Activated naive CD8-positive, alpha-beta T cell treated with anti-CD3 and anti-CD28 coated beads for 36 hours (primary cell): Measurements from ENCODE around the gene SLC13A3. TPM values are rescaled to one million over a fixed set of nuclear protein-coding genes. Genes with fewer than 3 reads are reported as not detected.

Experiments
- DNase-seq: peaks from one replicate; pipeline ENCODE4 v3.0.0; 2021
- H3K27ac Mint-ChIP-seq: one replicate; pipeline ENCODE4 v1.8.0; 2022; ENCODE audit warnings: mild to moderate bottlenecking, moderate library complexity, mixed read lengths
- H3K27me3 Mint-ChIP-seq: one replicate; pipeline ENCODE4 v1.8.0; 2022; ENCODE audit warnings: mild to moderate bottlenecking, mixed read lengths
- H3K36me3 Mint-ChIP-seq: one replicate; pipeline ENCODE4 v1.8.0; 2021; ENCODE audit warnings: mild to moderate bottlenecking, mixed read lengths
- H3K4me1 Mint-ChIP-seq: one replicate; pipeline ENCODE4 v1.8.0; 2021; ENCODE audit warnings: mixed read lengths
- H3K4me3 Mint-ChIP-seq: one replicate; pipeline ENCODE4 v1.8.0; 2022; ENCODE audit warnings: mild to moderate bottlenecking, moderate library complexity, mixed read lengths
- H3K9me3 Mint-ChIP-seq: one replicate; pipeline ENCODE4 v1.8.0; 2022; ENCODE audit warnings: mixed read lengths
- total RNA-seq, 2 experiments: library from RNA; stranded (reverse); gene quantifications; one replicate each; pipeline ENCODE4 v1.2.3, GENCODE V29; 2021

The SLC13A3 gene
- total RNA-seq, 2 experiments from 2014 or later: not detected

DNA sequence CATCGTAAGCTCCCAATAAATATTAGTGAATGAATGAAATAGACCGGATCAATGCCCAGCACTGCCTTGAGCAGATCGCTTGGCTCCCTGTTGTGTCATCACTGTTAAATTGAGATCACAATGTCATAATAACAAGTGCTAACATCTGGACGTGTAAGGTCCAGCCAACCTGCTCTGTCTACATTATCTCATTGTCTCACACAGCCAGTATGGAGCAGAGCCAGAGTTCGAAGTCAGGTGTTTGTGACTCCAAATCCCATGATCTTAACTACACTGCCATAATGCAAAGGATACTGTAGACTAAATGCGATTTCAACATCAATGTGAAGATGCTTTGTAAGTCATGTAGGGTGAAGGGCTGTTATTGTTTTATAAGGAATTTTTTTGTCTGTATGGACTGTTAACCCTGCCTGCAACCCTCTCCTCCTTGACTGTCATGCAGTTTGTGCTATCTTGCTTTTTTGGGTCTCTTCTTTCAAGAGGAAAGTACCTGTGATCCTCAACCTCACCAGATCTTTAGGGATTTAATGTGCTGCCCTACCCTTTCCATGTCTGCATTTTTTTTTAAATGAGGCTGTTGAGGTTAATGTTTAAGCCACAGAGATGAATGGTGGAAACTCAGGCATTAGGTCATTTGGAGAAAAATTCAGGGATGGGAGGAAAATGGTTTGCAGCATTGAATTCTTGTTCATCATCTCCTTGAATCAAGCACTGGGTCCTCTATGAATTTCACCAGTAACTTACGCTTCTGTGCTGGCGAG, 51.9 kb downstream of the SLC13A3 start:
- Mint-ChIP-seq H3K4me3 (no peak overlapping the region), H3K4me1 (peaks cover 1% of the 10 kb centered on the region), H3K27ac (no peak overlapping the region), H3K9me3 (no peaks in the 10 kb centered on the region), H3K27me3 (peaks cover 20% of the 10 kb centered on the region), H3K36me3 (no peaks in the 10 kb centered on the region)
- no peak for DNase-seq

- no peak overlapping the region for H3K27ac Mint-ChIP-seq
- no peaks in the 10 kb centered on the region for H3K36me3 Mint-ChIP-seq
- no peaks in the 10 kb centered on the region for H3K4me1 Mint-ChIP-seq
- H3K9me3 Mint-ChIP-seq: no peaks in the 10 kb centered on the region
- H3K4me3 Mint-ChIP-seq: no peak overlapping the region
- peaks cover 17% of the 10 kb centered on the region for H3K27me3 Mint-ChIP-seq
- DNase-seq: no peak
Observed at GRCh38 chr20:46595933-46596332, 55.3 kb downstream of the SLC13A3 start.

- DNase-seq: no peak
- Mint-ChIP-seq H3K4me3 (no peak overlapping the region), H3K27me3 (peaks cover 11% of the 10 kb centered on the region), H3K27ac (no peak overlapping the region), H3K9me3 (no peaks in the 10 kb centered on the region), H3K36me3 (no peaks in the 10 kb centered on the region), H3K4me1 (no peaks in the 10 kb centered on the region)
Observed at GRCh38 chr20:46594725-46595124, 56.5 kb downstream of the SLC13A3 start.

DNA sequence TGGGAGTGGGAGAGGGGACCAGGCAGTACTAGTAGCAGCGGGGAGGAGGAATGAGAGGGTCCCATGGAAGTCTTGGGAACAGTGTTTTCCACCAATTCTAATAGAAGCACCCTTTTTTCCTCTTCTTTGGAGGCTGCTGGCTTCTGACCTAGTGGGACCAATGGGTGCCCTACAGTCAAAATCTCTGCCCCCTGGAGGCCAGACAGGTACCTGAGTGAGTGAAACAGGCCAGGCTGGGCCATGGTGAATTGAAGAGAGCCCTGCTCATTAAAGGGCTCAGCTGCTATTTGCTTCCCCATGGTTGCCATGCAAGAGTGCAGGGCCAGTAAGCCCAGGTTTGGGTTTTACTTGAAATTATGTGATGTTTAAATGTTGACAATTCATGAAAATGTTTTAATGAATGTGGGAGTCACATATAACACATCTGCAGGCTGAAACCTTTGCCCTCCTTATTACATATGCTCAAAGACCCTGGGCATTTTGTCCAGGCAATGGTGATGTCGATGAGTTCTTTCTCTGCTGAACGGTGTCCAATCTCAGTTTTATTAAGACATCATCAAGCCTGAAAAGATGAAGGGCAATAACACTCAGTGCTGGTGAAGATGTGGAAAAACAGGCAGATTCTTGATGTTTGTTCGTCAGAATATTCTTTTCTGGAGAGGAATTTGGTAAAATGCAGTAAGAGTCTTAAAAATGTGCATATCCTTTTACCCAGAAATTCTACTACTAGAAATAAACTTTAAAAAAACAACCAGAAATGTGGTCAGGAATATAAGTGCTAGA, 58.5 kb downstream of the SLC13A3 start:
- no peak for DNase-seq
- Mint-ChIP-seq H3K27ac (no peak overlapping the region), H3K27me3 (peaks cover 3% of the 10 kb centered on the region), H3K4me3 (no peak overlapping the region), H3K36me3 (no peaks in the 10 kb centered on the region), H3K4me1 (peaks cover 5% of the 10 kb centered on the region), H3K9me3 (no peaks in the 10 kb centered on the region)

DNA sequence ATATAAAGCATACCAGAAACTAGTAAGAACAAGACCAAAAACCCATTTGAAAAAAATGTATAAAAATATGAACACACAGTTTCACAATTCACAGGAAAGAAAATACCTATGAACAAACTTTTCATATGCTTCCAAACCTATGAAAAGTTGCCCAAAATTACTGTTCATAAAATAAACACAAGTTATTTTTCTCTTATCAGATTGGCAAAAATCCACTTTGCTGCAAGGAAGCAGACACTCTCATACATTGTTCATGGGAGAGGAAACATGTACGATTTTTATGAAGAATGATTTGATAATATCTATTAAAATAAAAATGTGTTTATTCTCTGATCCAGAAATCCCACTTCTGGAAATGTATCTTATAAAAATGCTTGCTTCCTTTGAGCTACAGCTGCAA, 60.8 kb downstream of the SLC13A3 start:
- no peak for DNase-seq
- Mint-ChIP-seq H3K4me3 (no peak overlapping the region), H3K27me3 (peaks cover 3% of the 10 kb centered on the region), H3K9me3 (no peaks in the 10 kb centered on the region), H3K4me1 (peaks cover 5% of the 10 kb centered on the region), H3K36me3 (no peaks in the 10 kb centered on the region), H3K27ac (no peak overlapping the region)

GRCh38 chr20:46588532-46589511, 62.4 kb downstream of the SLC13A3 start:
- DNase-seq: no peak
- Mint-ChIP-seq H3K27ac (no peak overlapping the region), H3K36me3 (no peaks in the 10 kb centered on the region), H3K4me3 (no peak overlapping the region), H3K9me3 (no peaks in the 10 kb centered on the region), H3K27me3 (no peaks in the 10 kb centered on the region), H3K4me1 (peaks cover 5% of the 10 kb centered on the region)

DNA sequence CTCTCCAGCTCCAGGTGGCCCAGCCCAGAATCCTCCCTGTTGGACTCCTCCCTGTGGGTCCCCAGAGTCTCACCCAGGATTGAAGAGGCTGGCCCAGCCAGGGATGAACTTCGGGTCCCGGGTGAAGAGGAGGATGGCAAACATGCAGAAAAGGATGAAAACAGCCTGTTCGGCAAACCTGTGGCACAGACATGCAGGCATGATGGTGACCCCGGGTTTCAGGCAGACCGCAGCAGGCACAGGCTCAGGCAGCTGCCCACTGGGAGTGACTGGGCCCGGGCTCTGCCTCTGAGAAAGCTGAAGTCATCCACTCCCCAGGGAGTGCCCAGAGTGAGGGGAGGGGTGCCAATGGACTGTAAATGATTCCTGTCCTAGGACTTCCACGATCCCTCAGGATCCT, 63.3 kb downstream of the SLC13A3 start:
- Mint-ChIP-seq H3K36me3 (no peaks in the 10 kb centered on the region), H3K4me1 (peaks cover 5% of the 10 kb centered on the region), H3K9me3 (no peaks in the 10 kb centered on the region), H3K27me3 (no peaks in the 10 kb centered on the region), H3K4me3 (no peak overlapping the region), H3K27ac (no peak overlapping the region)
- DNase-seq: no peak

DNA sequence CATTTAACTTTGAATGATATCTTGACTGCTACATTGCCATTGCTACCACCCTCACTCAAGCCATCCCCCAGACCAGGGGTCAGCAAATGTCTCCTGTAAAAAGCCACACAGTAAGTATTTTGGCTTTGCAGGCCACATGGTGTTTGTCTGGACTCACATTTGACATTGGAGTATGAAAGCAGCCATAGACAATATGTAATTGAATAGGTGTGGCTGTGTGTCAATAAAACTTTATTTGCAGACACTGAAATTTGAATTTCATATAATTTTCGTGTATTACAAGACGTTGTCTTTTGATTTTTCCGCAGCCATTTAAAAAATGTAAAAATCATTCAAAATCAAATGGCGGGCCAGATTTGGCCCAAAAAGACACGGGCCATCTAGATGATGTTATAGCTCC, 64.5 kb downstream of the SLC13A3 start:
- H3K27me3 Mint-ChIP-seq: no peaks in the 10 kb centered on the region
- DNase-seq: no peak
- H3K36me3 Mint-ChIP-seq: no peaks in the 10 kb centered on the region
- no peaks in the 10 kb centered on the region for H3K9me3 Mint-ChIP-seq
- no peak overlapping the region for H3K27ac Mint-ChIP-seq
- peaks cover 5% of the 10 kb centered on the region for H3K4me1 Mint-ChIP-seq
- no peak overlapping the region for H3K4me3 Mint-ChIP-seq

GRCh38 chr20:46584508-46584907, 66.8 kb downstream of the SLC13A3 start:
- H3K36me3 Mint-ChIP-seq: no peaks in the 10 kb centered on the region
- peaks cover 5% of the 10 kb centered on the region for H3K4me1 Mint-ChIP-seq
- H3K27ac Mint-ChIP-seq: no peak overlapping the region
- no peaks in the 10 kb centered on the region for H3K9me3 Mint-ChIP-seq
- H3K27me3 Mint-ChIP-seq: peaks cover 4% of the 10 kb centered on the region
- DNase-seq: no peak
- H3K4me3 Mint-ChIP-seq: no peak overlapping the region

GRCh38 chr20:46583411-46584214, 67.6 kb downstream of the SLC13A3 start:
- no peaks in the 10 kb centered on the region for H3K9me3 Mint-ChIP-seq
- H3K4me1 Mint-ChIP-seq: no peaks in the 10 kb centered on the region
- H3K27ac Mint-ChIP-seq: no peak overlapping the region
- peaks cover 6% of the 10 kb centered on the region for H3K27me3 Mint-ChIP-seq
- no peak overlapping the region for H3K4me3 Mint-ChIP-seq
- no peaks in the 10 kb centered on the region for H3K36me3 Mint-ChIP-seq
- no peak for DNase-seq

GRCh38 chr20:46582648-46583047, 68.6 kb downstream of the SLC13A3 start:
- Mint-ChIP-seq H3K27ac (no peak overlapping the region), H3K36me3 (no peaks in the 10 kb centered on the region), H3K27me3 (peaks cover 7% of the 10 kb centered on the region), H3K9me3 (no peaks in the 10 kb centered on the region), H3K4me3 (no peak overlapping the region), H3K4me1 (no peaks in the 10 kb centered on the region)
- no peak for DNase-seq

GRCh38 chr20:46581391-46581790, 69.9 kb downstream of the SLC13A3 start:
- Mint-ChIP-seq H3K27ac (no peak overlapping the region), H3K27me3 (peaks cover 8% of the 10 kb centered on the region)

GRCh38 chr20:46580613-46581205, 70.5 kb downstream of the SLC13A3 start:
- H3K27me3 Mint-ChIP-seq: peaks cover 10% of the 10 kb centered on the region
- H3K4me3 Mint-ChIP-seq: no peak overlapping the region
- no peaks in the 10 kb centered on the region for H3K9me3 Mint-ChIP-seq
- no peak overlapping the region for H3K27ac Mint-ChIP-seq
- H3K4me1 Mint-ChIP-seq: peaks cover 5% of the 10 kb centered on the region
- DNase-seq: no peak
- no peaks in the 10 kb centered on the region for H3K36me3 Mint-ChIP-seq

More at GRCh38 chr20:46581391-46581790, 69.9 kb downstream of the SLC13A3 start:
- DNase-seq: no peak
- no peaks in the 10 kb centered on the region for H3K4me1 Mint-ChIP-seq
- no peaks in the 10 kb centered on the region for H3K36me3 Mint-ChIP-seq
- H3K9me3 Mint-ChIP-seq: no peaks in the 10 kb centered on the region
- H3K4me3 Mint-ChIP-seq: no peak overlapping the region

GRCh38 chr20:46578745-46579144, 72.5 kb downstream of the SLC13A3 start:
- peaks cover 15% of the 10 kb centered on the region for H3K27me3 Mint-ChIP-seq
- peaks cover 5% of the 10 kb centered on the region for H3K4me1 Mint-ChIP-seq
- no peaks in the 10 kb centered on the region for H3K9me3 Mint-ChIP-seq
- no peak overlapping the region for H3K4me3 Mint-ChIP-seq
- no peak for DNase-seq
- no peaks in the 10 kb centered on the region for H3K36me3 Mint-ChIP-seq
- H3K27ac Mint-ChIP-seq: no peak overlapping the region
